Mucosa of descending colon (tissue), 3 donors: ENCODE measurements around the gene GNB1L. TPM values are rescaled to one million over a fixed set of nuclear protein-coding genes. Genes with fewer than 3 reads are reported as not detected.

Experiments
- ATAC-seq: fragments of 200-7000 bp; cut with Tn5 transposase; one replicate; pipeline ENCODE4 v1.9.1; 2020; ENCODE audit warnings: mild to moderate bottlenecking, moderate library complexity
- DNase-seq, 3 donors: peaks; one replicate each; pipeline ENCODE4 v3.0.0-alpha.2; 2020
- H3K36me3 ChIP-seq: fragments of 200-600 bp; one replicate; pipeline ENCODE4 v1.8.0; 2021; ENCODE audit warnings: low read depth, mild to moderate bottlenecking
- H3K4me1 ChIP-seq: fragments of 200-600 bp; one replicate; pipeline ENCODE4 v1.8.0; 2021; ENCODE audit warnings: low read depth, mild to moderate bottlenecking
- H3K4me3 ChIP-seq: fragments of 200-600 bp; one replicate; pipeline ENCODE4 v1.8.0; 2021; ENCODE audit warnings: mild to moderate bottlenecking
- H3K9me3 ChIP-seq: fragments of 200-600 bp; one replicate; pipeline ENCODE4 v1.8.0; 2021; ENCODE audit warnings: mild to moderate bottlenecking
- intact Hi-C, 2 donors: fragments of 100-400 bp; cut with DNase I in 1 of 2; cut with micrococcal nuclease in 1 of 2; formaldehyde crosslinking; loops; one replicate each; pipeline versions ENCODE4 v1.11.0 to v1.11.1; 2022; cut with DNase I, micrococcal nuclease
- total RNA-seq, 3 donors: library from RNA; stranded (reverse); fragmentation: NEBNext Ultra II Directional in 2 of 3; extraction: Animal tissue kit (Norgen Biotek cat#: 25700) in 2 of 3; gene quantifications; one replicate each; pipeline versions ENCODE4 v1.2.1 to v1.2.4, GENCODE V29; 2021 to 2023
- TF ChIP-seq, protein P1 (sequence below): fragments of 200-600 bp; IDR thresholded peaks from one replicate; pipeline ENCODE4 v1.8.0; 2022; ENCODE audit warnings: antibody characterized with exemption, mild to moderate bottlenecking
- donor health status: DM: no; HTN: no; CAD: no; lungs with moderate emphysema.
- donor health status: DM: no; HTN: no; CAD: no.
- donor health status: DM: no; HTN: yes; CAD: no.

GNB1L gene
- total RNA-seq, 3 donors from 2014 or later = 2.7 to 4.7 (median 3.4) TPM

GRCh38 chr22:19823902-19824211 lies 30.8 kb downstream of the GNB1L start:
- no peaks in the 10 kb centered on the region for H3K36me3 ChIP-seq
- TF ChIP-seq, protein P1, sequence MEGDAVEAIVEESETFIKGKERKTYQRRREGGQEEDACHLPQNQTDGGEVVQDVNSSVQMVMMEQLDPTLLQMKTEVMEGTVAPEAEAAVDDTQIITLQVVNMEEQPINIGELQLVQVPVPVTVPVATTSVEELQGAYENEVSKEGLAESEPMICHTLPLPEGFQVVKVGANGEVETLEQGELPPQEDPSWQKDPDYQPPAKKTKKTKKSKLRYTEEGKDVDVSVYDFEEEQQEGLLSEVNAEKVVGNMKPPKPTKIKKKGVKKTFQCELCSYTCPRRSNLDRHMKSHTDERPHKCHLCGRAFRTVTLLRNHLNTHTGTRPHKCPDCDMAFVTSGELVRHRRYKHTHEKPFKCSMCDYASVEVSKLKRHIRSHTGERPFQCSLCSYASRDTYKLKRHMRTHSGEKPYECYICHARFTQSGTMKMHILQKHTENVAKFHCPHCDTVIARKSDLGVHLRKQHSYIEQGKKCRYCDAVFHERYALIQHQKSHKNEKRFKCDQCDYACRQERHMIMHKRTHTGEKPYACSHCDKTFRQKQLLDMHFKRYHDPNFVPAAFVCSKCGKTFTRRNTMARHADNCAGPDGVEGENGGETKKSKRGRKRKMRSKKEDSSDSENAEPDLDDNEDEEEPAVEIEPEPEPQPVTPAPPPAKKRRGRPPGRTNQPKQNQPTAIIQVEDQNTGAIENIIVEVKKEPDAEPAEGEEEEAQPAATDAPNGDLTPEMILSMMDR = no peak
- peak; percentile 34 for ATAC-seq
- DNase-seq = no peak
- intact Hi-C loops = no loop called here
- no peaks in the 10 kb centered on the region for H3K4me1 ChIP-seq
- no peaks in the 10 kb centered on the region for H3K9me3 ChIP-seq
- H3K4me3 ChIP-seq = no peak overlapping the region

DNA sequence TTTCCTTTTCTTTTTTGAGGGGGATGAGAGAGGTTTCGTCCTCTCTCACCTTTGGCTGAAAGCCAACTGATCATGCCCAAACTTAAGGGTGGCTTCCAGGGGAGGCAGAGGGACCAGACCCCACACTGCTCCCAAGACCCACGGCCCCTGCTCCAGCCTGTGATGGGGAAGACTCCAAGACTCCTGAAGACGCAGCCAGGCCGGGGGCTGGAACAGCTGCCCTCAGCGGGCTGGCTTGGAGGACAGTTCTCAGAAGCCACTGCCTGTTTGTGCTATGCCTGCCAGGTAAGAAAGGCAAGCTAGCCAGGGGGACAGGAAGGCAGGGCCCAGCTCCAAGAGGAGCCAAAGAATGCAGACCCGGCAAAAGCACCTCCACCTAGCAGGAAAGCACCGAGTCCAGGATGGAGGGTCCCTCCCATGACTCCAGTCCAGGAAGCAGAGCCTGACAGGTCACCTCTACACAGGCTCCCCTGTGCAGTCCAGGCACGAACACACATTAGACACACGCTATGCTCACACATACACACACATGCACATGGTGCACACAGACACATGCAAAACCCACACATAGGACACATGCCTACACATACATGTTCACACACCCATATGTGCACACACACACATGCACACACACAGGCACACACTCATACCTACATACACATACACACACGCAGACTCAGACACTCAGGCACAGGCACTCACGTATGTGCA lies 31.3 kb downstream of the GNB1L start:
- intact Hi-C loops = no loop called here
- DNase-seq (peak in 1 of 3 donors; percentile 29), ATAC-seq (no peak)

DNA sequence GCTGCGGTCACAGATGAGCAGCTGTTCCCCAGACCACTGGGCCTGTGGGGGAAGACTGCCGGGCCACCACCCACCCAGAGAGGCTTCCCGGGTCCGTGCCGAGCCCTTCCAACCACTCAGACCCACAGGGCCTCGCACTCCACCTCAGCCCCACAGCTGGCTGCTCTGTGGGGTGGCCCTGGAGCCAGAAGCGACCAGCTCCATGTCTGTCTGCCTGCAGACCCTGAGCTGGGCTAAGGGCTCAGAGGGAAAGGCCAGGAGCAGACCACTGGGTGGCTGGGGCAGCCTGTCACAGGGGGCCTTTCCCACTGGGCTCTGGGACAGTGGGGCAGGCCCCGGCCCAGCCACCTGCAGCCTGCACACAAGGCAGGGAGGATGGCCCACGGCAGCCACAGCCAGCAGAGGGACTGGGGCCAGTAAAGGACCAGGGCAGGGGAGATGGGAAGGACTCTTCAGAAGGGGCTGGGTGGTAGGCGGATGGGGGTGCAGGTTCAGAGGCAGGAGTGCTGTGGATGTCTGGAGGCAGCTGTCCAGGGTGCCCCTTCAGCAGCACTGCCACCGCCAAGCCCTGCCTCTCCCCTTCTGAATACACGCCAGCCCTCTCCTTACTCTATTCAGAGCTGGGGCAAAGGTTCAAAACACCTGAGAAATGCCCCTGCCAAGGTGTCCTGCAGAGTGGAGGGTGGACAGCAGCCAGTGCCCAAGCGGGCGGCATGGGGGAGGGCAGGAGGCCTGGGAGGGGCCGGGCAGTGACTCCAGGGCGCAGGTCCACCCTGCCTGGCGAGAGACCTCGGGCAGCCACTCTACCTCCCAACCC lies 32.2 kb downstream of the GNB1L start:
- Histone ChIP-seq H3K9me3 (no peaks in the 10 kb centered on the region), H3K4me1 (no peaks in the 10 kb centered on the region), H3K4me3 (no peak overlapping the region), H3K36me3 (no peaks in the 10 kb centered on the region)
- TF ChIP-seq, protein P1 = no peak
- intact Hi-C loops = no loop called here
- DNase-seq = peak in 1 of 3 donors; percentile 25
- no peak for ATAC-seq

More for the DNA sequence above, 31.3 kb downstream of the GNB1L start:
- TF ChIP-seq, protein P1 = no peak
- Histone ChIP-seq H3K4me1 (no peaks in the 10 kb centered on the region), H3K9me3 (no peaks in the 10 kb centered on the region), H3K36me3 (no peaks in the 10 kb centered on the region), H3K4me3 (no peak overlapping the region)

GRCh38 chr22:19821523-19822300 lies 33.0 kb downstream of the GNB1L start:
- Histone ChIP-seq H3K4me3 (no peak overlapping the region), H3K36me3 (no peaks in the 10 kb centered on the region), H3K9me3 (no peaks in the 10 kb centered on the region), H3K4me1 (no peaks in the 10 kb centered on the region)
- ATAC-seq = no peak
- TF ChIP-seq, protein P1 = no peak
- intact Hi-C loops = no loop called here
- DNase-seq = peak in 1 of 3 donors; percentile 35

DNA sequence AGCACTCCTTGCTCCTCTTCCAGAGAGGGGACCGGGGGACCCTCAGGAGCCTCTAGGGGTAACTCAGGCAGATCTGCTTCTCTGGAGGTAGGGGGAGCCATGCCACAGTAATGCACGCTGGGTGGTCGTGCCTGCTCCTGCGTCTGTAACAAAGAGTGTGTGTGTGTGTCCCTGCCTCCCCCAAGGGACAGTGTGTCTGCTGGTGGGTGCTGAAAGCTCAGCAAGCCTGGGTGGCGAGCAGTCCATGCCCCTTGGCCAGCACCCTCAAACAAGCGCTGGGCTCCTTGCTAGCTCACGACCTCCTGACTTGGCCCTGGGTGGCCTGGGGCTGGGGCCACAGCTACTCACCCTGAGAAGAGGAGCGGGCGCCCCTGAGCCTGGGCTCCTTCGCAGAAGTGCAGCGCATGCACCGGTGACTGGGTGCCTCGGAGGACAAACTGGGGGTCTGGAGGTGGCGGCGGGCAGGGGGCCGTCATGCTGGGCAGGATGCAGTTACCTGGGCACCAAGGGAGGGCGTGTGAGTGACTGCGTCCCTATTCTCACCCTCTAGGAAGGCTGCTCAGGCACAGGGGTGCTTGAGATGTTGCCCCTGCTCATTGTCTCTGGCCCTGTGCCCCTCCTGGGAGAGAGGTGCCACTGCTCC lies 33.7 kb downstream of the GNB1L start:
- no peak for ATAC-seq
- peak in 1 of 3 donors; percentile 27 for DNase-seq

More for the DNA sequence above, 33.7 kb downstream of the GNB1L start:
- Histone ChIP-seq H3K4me3 (no peak overlapping the region), H3K36me3 (no peaks in the 10 kb centered on the region), H3K4me1 (no peaks in the 10 kb centered on the region), H3K9me3 (no peaks in the 10 kb centered on the region)
- TF ChIP-seq, protein P1 = no peak
- intact Hi-C loops = no loop called here
